NCI-H526 treated with DMSO at 0.1 percent for 48 hours (cell line): ENCODE measurements around the gene GPC3.

Experiments used
- DNase-seq: peaks from one replicate; lab custom pipeline; 2025; lab: John Stamatoyannopoulos, UW

GPC3 gene

GRCh38 chrX:133968109-133968508 lies 17.3 kb downstream of the GPC3 start:
- DNase-seq, result no peak

GRCh38 chrX:133966199-133966598 lies 19.2 kb downstream of the GPC3 start:
- DNase-seq, result no peak

GRCh38 chrX:133965321-133965720 lies 20.1 kb downstream of the GPC3 start:
- DNase-seq, result no peak

GRCh38 chrX:133961046-133961445 lies 24.3 kb downstream of the GPC3 start:
- DNase-seq, result no peak

- DNase-seq, result no peak
These were observed 25.4 kb downstream of the GPC3 start for GRCh38 chrX:133959972-133960371.

- no peak for DNase-seq
These were observed 26.3 kb downstream of the GPC3 start for GRCh38 chrX:133958997-133959688.

GRCh38 chrX:133956570-133957340 lies 28.6 kb downstream of the GPC3 start:
- DNase-seq, result no peak

- DNase-seq, result no peak
These were observed 31.5 kb downstream of the GPC3 start for GRCh38 chrX:133953785-133954355.

GRCh38 chrX:133953078-133953477 lies 32.3 kb downstream of the GPC3 start:
- DNase-seq, result no peak

- DNase-seq, result no peak
These were observed 34.3 kb downstream of the GPC3 start for GRCh38 chrX:133951098-133951497.

GRCh38 chrX:133950214-133950613 lies 35.2 kb downstream of the GPC3 start:
- DNase-seq, result no peak

GRCh38 chrX:133948895-133949294 lies 36.5 kb downstream of the GPC3 start:
- no peak for DNase-seq

GRCh38 chrX:133947996-133948395 lies 37.4 kb downstream of the GPC3 start:
- no peak for DNase-seq

GRCh38 chrX:133947022-133947421 lies 38.4 kb downstream of the GPC3 start:
- DNase-seq, result no peak

- DNase-seq, result no peak
These were observed 41.9 kb downstream of the GPC3 start for GRCh38 chrX:133943507-133943906.

- no peak for DNase-seq
These were observed 45.6 kb downstream of the GPC3 start for GRCh38 chrX:133939655-133940302.

GRCh38 chrX:133938530-133938929 lies 46.9 kb downstream of the GPC3 start:
- no peak for DNase-seq

GRCh38 chrX:133937022-133937421 lies 48.4 kb downstream of the GPC3 start:
- DNase-seq, result no peak

- DNase-seq, result no peak
These were observed 50.3 kb downstream of the GPC3 start for GRCh38 chrX:133935076-133935475.

- no peak for DNase-seq
These were observed 52.1 kb downstream of the GPC3 start for GRCh38 chrX:133933316-133933715.

GRCh38 chrX:133929836-133930464 lies 55.4 kb downstream of the GPC3 start:
- DNase-seq, result no peak

- DNase-seq, result no peak
These were observed 57.0 kb downstream of the GPC3 start for GRCh38 chrX:133928365-133928764.
